Parathyroid adenoma (tissue), 2 donors: ENCODE measurements around the gene VSIR.

Experiments
- H2AFZ ChIP-seq: fragments of 300-600 bp; sonication (generic); one replicate; pipeline ENCODE4 v1.7.0; 2017; ENCODE audit warnings: antibody characterized with exemption, mild to moderate bottlenecking
- H3K27ac ChIP-seq: fragments of 300-600 bp; sonication (generic); one replicate; pipeline ENCODE4 v1.7.0; 2017
- H3K27me3 ChIP-seq: fragments of 300-600 bp; sonication (generic); one replicate; pipeline ENCODE4 v1.7.0; 2017; ENCODE audit warnings: low read length; ENCODE audit not compliant: control insufficient read depth, insufficient read depth
- H3K36me3 ChIP-seq: fragments of 300-600 bp; sonication (generic); one replicate; pipeline ENCODE4 v1.7.0; 2017; ENCODE audit warnings: low read length; ENCODE audit not compliant: control insufficient read depth, insufficient read depth
- H3K4me1 ChIP-seq: fragments of 300-600 bp; sonication (generic); one replicate; pipeline ENCODE4 v1.7.0; 2017; ENCODE audit warnings: control low read depth
- H3K4me2 ChIP-seq: fragments of 300-600 bp; sonication (generic); one replicate; pipeline ENCODE4 v1.7.0; 2017; ENCODE audit warnings: low read length
- H3K4me3 ChIP-seq: fragments of 300-600 bp; sonication (generic); one replicate; pipeline ENCODE4 v1.7.0; 2017; ENCODE audit warnings: low read depth, low read length
- H3K79me2 ChIP-seq: fragments of 300-600 bp; sonication (generic); one replicate; pipeline ENCODE4 v1.7.0; 2017; ENCODE audit warnings: control low read depth
- H3K9ac ChIP-seq: fragments of 300-600 bp; sonication (generic); one replicate; pipeline ENCODE4 v1.7.0; 2017; ENCODE audit warnings: mild to moderate bottlenecking
- H3K9me3 ChIP-seq: fragments of 300-600 bp; sonication (generic); one replicate; pipeline ENCODE4 v1.7.0; 2017; ENCODE audit warnings: low read length; ENCODE audit not compliant: control insufficient read depth
- CTCF ChIP-seq: fragments of 300-600 bp; sonication (generic); IDR thresholded peaks from one replicate; pipeline ENCODE4 v1.7.0; 2017; ENCODE audit warnings: antibody characterized with exemption, mild to moderate bottlenecking
- donor health status: primary hyperparathyroidism.

VSIR gene

GRCh38 chr10:71780156-71780555 lies 6.8 kb upstream of the VSIR start:
- Histone ChIP-seq H3K27me3 (no peaks in the 10 kb centered on the region), H3K4me2 (no peak overlapping the region), H3K9me3 (no peaks in the 10 kb centered on the region), H3K9ac (no peak overlapping the region), H3K4me1 (no peaks in the 10 kb centered on the region), H2AFZ (no peak overlapping the region), H3K79me2 (peaks cover 2% of the 10 kb centered on the region), H3K4me3 (no peak overlapping the region), H3K36me3 (no peaks in the 10 kb centered on the region), H3K27ac (no peak overlapping the region)
- TF ChIP-seq CTCF: no peak

- no peaks in the 10 kb centered on the region for H3K4me1 ChIP-seq
- no peak overlapping the region for H3K4me2 ChIP-seq
- TF ChIP-seq CTCF: no peak
- H3K79me2 ChIP-seq: peaks cover 2% of the 10 kb centered on the region
- no peak overlapping the region for H3K9ac ChIP-seq
- H3K36me3 ChIP-seq: no peaks in the 10 kb centered on the region
- no peak overlapping the region for H3K4me3 ChIP-seq
- no peak overlapping the region for H2AFZ ChIP-seq
- no peaks in the 10 kb centered on the region for H3K27me3 ChIP-seq
- H3K9me3 ChIP-seq: no peaks in the 10 kb centered on the region
- no peak overlapping the region for H3K27ac ChIP-seq
Observed at GRCh38 chr10:71779641-71780040, 6.3 kb upstream of the VSIR start.

- H3K27ac ChIP-seq: no peak overlapping the region
Observed at GRCh38 chr10:71778071-71778825, 4.9 kb upstream of the VSIR start.

GRCh38 chr10:71777213-71777985 lies 4.1 kb upstream of the VSIR start:
- Histone ChIP-seq H3K4me2 (no peak overlapping the region), H3K9me3 (no peaks in the 10 kb centered on the region), H3K27ac (no peak overlapping the region), H3K4me3 (no peak overlapping the region), H3K4me1 (peaks cover 3% of the 10 kb centered on the region), H2AFZ (no peak overlapping the region), H3K79me2 (peaks cover 5% of the 10 kb centered on the region), H3K36me3 (no peaks in the 10 kb centered on the region), H3K9ac (no peak overlapping the region), H3K27me3 (no peaks in the 10 kb centered on the region)
- no peak for TF ChIP-seq CTCF

More at GRCh38 chr10:71778071-71778825, 4.9 kb upstream of the VSIR start:
- Histone ChIP-seq H3K27me3 (no peaks in the 10 kb centered on the region), H3K4me3 (no peak overlapping the region), H3K9ac (no peak overlapping the region), H3K79me2 (peaks cover 5% of the 10 kb centered on the region), H2AFZ (no peak overlapping the region), H3K9me3 (no peaks in the 10 kb centered on the region), H3K36me3 (no peaks in the 10 kb centered on the region), H3K4me1 (peaks cover 3% of the 10 kb centered on the region), H3K4me2 (no peak overlapping the region)
- no peak for TF ChIP-seq CTCF
